ENCODE results near the gene CHM.

DNA sequence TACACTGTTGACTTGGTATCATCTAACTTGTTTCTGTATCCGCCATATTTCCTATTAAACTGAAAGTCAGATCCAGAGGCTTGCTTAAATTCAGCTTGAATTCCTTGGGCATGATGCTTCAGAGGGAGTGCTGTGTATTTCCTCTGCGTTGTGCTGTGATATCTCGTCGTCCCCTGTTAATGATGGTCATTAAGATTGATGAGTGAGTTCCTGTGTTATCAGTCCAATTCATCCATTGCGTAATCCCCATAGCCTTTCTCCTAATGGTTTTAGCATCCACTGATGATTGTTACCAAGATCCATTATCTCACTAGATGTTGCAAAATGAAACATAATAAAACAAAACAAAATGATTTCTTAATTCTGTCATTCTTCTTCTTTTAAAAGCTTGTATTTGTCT, 31.3 kb upstream of the CHM start:
- TF ChIP-seq POLR2AphosphoS5 (IDR thresholded peaks at IDR 0.05; ENCODE audit: low read depth, low read length) (no peak), TAF1 (IDR thresholded peaks at IDR 0.05; ENCODE audit: borderline replicate concordance, low read depth, low read length) (no peak)
